ENCODE measurements around the gene MED12L. TPM values are rescaled to one million over a fixed set of nuclear protein-coding genes. Genes with fewer than 3 reads are reported as not detected.
A peak's percentile ranks its signal among the peaks of the same experiment; 100 is the strongest.

Gene MED12L
- total RNA-seq, 1 experiment from 2014 or later, result 14.9 TPM

GRCh38 chr3:151226088-151226563 lies 140.7 kb downstream of the MED12L start:
- Histone ChIP-seq H3K4me1 (ENCODE audit: insufficient read depth, low read length) (peaks cover 7% of the 10 kb centered on the region; the same call in 1 of the 2 replicates), H3K56ac (ENCODE audit: insufficient read length, low read depth, low read length) (no peak overlapping the region), H2AK5ac (ENCODE audit: insufficient read length, low read length) (no peak overlapping the region), H4K91ac (ENCODE audit: insufficient read length, low read depth, low read length) (no peak overlapping the region), H3K4me2 (ENCODE audit: insufficient read depth, insufficient read length, low read length) (no peak overlapping the region), H3K9ac (ENCODE audit: extremely low read depth, insufficient read length, low read length) (no peak overlapping the region), H3K27ac (ENCODE audit: insufficient read length, low read depth, low read length) (no peak overlapping the region), H2BK15ac (ENCODE audit: low read depth, low read length) (no peak overlapping the region), H3K14ac (ENCODE audit: insufficient read depth, low read length) (no peak overlapping the region), H4K5ac (ENCODE audit: insufficient read length, low read depth, low read length) (no peak overlapping the region), H3K23ac (ENCODE audit: insufficient read length, low read depth, low read length) (no peak overlapping the region), H4K20me1 (ENCODE audit: control insufficient read depth, insufficient read depth, insufficient read length) (no peaks in the 10 kb centered on the region), H2BK120ac (ENCODE audit: low read depth, low read length, poor library complexity, severe bottlenecking) (no peak overlapping the region), H3K23me2 (ENCODE audit: insufficient read length, low read depth, low read length, poor library complexity, severe bottlenecking) (no peaks in the 10 kb centered on the region), H2BK5ac (ENCODE audit: insufficient read length, low read length) (no peak overlapping the region), H2BK12ac (ENCODE audit: insufficient read length, low read depth, low read length) (no peak overlapping the region), H2BK20ac (ENCODE audit: low read depth, low read length, poor library complexity, severe bottlenecking) (no peak overlapping the region), H2AFZ (ENCODE audit: low read length) (no peak overlapping the region), H3K18ac (ENCODE audit: insufficient read length, low read depth, low read length) (no peak overlapping the region), H3K4ac (ENCODE audit: low read depth, low read length) (no peak overlapping the region), H4K8ac (replicated peaks; ENCODE audit: insufficient read length, low read depth, low read length) (no peak overlapping the region), H3K79me2 (ENCODE audit: insufficient read depth, low read length) (no peaks in the 10 kb centered on the region), H3K9me3 (ENCODE audit: control insufficient read depth, low read depth, low read length) (no peaks in the 10 kb centered on the region), H3K79me1 (ENCODE audit: insufficient read depth, low read depth, low read length, poor library complexity, severe bottlenecking) (no peaks in the 10 kb centered on the region), H3T11ph (ENCODE audit: low read length) (no peak overlapping the region), H3K27me3 (ENCODE audit: insufficient read depth, low read length) (no peaks in the 10 kb centered on the region)
- Mint-ChIP-seq H3K9me3 (peaks cover under 1 to 9% of the 10 kb centered on the region in 2 experiments; a peak in 2 of 5 replicates), H3K4me1 (peaks cover 22 to 27% of the 10 kb centered on the region in 2 experiments), H3K36me3 (ENCODE audit: insufficient read depth in 1 of 3, low read depth in 3 of 3) (peaks cover 12 to 19% (median 15%) of the 10 kb centered on the region in 3 experiments), H3K4me3 (no peak overlapping the region), H3K27ac (peak overlapping the region in 1 of 3 experiments; percentile 27; a peak in 1 of 7 replicates), H3K27me3 (ENCODE audit: low read depth) (no peaks in the 10 kb centered on the region)
- no peak for TF ChIP-seq CTCF (conservative IDR thresholded peaks at IDR 0.05)
- whole genome bisulfite sequencing (ENCODE audit: extremely low coverage, insufficient read length, low lambda C conversion rate), result no CpG with 5 or more reads among the region's 4 CpGs
- no peak for DNase-seq

Data from H9 (cell line).